HEK293 (cell line): ENCODE data around the gene ERAP2.

Experiments
- BCL11B ChIP-seq: fragments of 450-650 bp; formaldehyde crosslinking; IDR thresholded peaks from 2 replicates; pipeline ENCODE4 v1.5.1; 2016; ENCODE audit warnings: low read depth, missing biosample characterization, missing genetic modification characterization
- HOXA7 ChIP-seq: sonication (generic); formaldehyde crosslinking; IDR thresholded peaks from 2 replicates; pipeline ENCODE4 v1.8.1; 2022; ENCODE audit warnings: missing genetic modification reagents, borderline replicate concordance
- HOXC10 ChIP-seq: sonication (generic); formaldehyde crosslinking; IDR thresholded peaks from 2 replicates; pipeline ENCODE4 v1.8.1; 2023; ENCODE audit warnings: mild to moderate bottlenecking, missing genetic modification reagents
- KLF1 ChIP-seq: fragments of 450-650 bp; formaldehyde crosslinking; IDR thresholded peaks from 2 replicates; pipeline ENCODE4 v1.5.1; 2016; ENCODE audit warnings: missing biosample characterization, missing genetic modification characterization
- OSR2 ChIP-seq: fragments of 450-650 bp; formaldehyde crosslinking; IDR thresholded peaks from 2 replicates; pipeline ENCODE4 v1.5.1; 2016; ENCODE audit warnings: missing biosample characterization, missing genetic modification characterization
- PBX3 ChIP-seq: sonication (generic); formaldehyde crosslinking; IDR thresholded peaks from 2 replicates; pipeline ENCODE4 v1.8.1; 2022; ENCODE audit warnings: mild to moderate bottlenecking, moderate library complexity, missing genetic modification reagents
- SP7 ChIP-seq: fragments of 450-650 bp; formaldehyde crosslinking; IDR thresholded peaks from 2 replicates; pipeline ENCODE4 v1.5.1; 2016; ENCODE audit warnings: missing biosample characterization, missing genetic modification characterization
- ZBTB11 ChIP-seq: fragments of 450-650 bp; formaldehyde crosslinking; conservative IDR thresholded peaks from 2 replicates; pipeline ENCODE4 v1.5.1; 2016; ENCODE audit warnings: low read depth, missing biosample characterization, missing genetic modification characterization
- ZFHX2 ChIP-seq: fragments of 450-650 bp; formaldehyde crosslinking; conservative IDR thresholded peaks from 2 replicates; pipeline ENCODE4 v1.5.1; 2016; ENCODE audit warnings: missing biosample characterization, missing genetic modification characterization
- ZNF10 ChIP-seq: fragments of 450-650 bp; formaldehyde crosslinking; IDR thresholded peaks from 2 replicates; pipeline ENCODE4 v1.5.1; 2017; ENCODE audit warnings: missing biosample characterization, missing genetic modification characterization
- ZNF146 ChIP-seq: fragments of 450-650 bp; formaldehyde crosslinking; IDR thresholded peaks from 2 replicates; pipeline ENCODE4 v1.5.1; 2016; ENCODE audit warnings: missing biosample characterization, missing genetic modification characterization
- ZNF175 ChIP-seq: fragments of 450-650 bp; formaldehyde crosslinking; IDR thresholded peaks from 2 replicates; pipeline ENCODE4 v1.5.1; 2016; ENCODE audit warnings: missing biosample characterization, missing genetic modification characterization
- ZNF214 ChIP-seq: fragments of 450-650 bp; formaldehyde crosslinking; IDR thresholded peaks from 2 replicates; pipeline ENCODE4 v1.5.1; 2017; ENCODE audit warnings: missing biosample characterization, mild to moderate bottlenecking, missing genetic modification characterization, borderline replicate concordance
- ZNF221 ChIP-seq: fragments of 450-650 bp; formaldehyde crosslinking; IDR thresholded peaks from 2 replicates; pipeline ENCODE4 v1.5.1; 2017; ENCODE audit warnings: missing biosample characterization, missing genetic modification characterization, borderline replicate concordance
- ZNF274 ChIP-seq, 2 experiments: fragments of 200-500 bp in 1 of 2; fragments of 450-650 bp in 1 of 2; sonication (Bioruptor generic) in 1 of 2; formaldehyde crosslinking in 1 of 2; IDR thresholded peaks; 2 replicates each; pipeline versions ENCODE4 v1.5.1 to v1.6.1; 2014 to 2016; ENCODE audit warnings: borderline replicate concordance in 1 of 2, inconsistent platforms in 1 of 2, low read length in 1 of 2, missing biosample characterization in 1 of 2, missing genetic modification characterization in 1 of 2
- ZNF404 ChIP-seq: fragments of 450-650 bp; formaldehyde crosslinking; IDR thresholded peaks from 2 replicates; pipeline ENCODE4 v1.5.1; 2017; ENCODE audit warnings: missing biosample characterization, missing genetic modification characterization
- ZNF473 ChIP-seq: fragments of 450-650 bp; formaldehyde crosslinking; IDR thresholded peaks from 2 replicates; pipeline ENCODE4 v1.5.1; 2017; ENCODE audit warnings: missing biosample characterization, missing genetic modification characterization
- ZNF558 ChIP-seq: fragments of 450-650 bp; formaldehyde crosslinking; IDR thresholded peaks from 2 replicates; pipeline ENCODE4 v1.5.1; 2016; ENCODE audit warnings: missing biosample characterization, missing genetic modification characterization
- ZNF596 ChIP-seq: fragments of 450-650 bp; IDR thresholded peaks from 2 replicates; pipeline ENCODE4 v1.5.0; 2018; ENCODE audit warnings: missing biosample characterization, mild to moderate bottlenecking, missing genetic modification characterization, moderate library complexity
- ZSCAN18 ChIP-seq: fragments of 450-650 bp; formaldehyde crosslinking; IDR thresholded peaks from 2 replicates; pipeline ENCODE4 v1.5.1; 2016; ENCODE audit warnings: missing biosample characterization, missing genetic modification characterization
- ZSCAN4 ChIP-seq: fragments of 450-650 bp; formaldehyde crosslinking; IDR thresholded peaks from 2 replicates; pipeline ENCODE4 v1.5.1; 2017; ENCODE audit warnings: missing biosample characterization, missing genetic modification characterization
- TF ChIP-seq, protein P1 (sequence below): fragments of 450-650 bp; formaldehyde crosslinking; IDR thresholded peaks from 2 replicates; pipeline ENCODE4 v1.5.1; 2017; ENCODE audit warnings: missing biosample characterization, missing genetic modification characterization
- TF ChIP-seq, protein P2 (sequence below): fragments of 450-650 bp; formaldehyde crosslinking; IDR thresholded peaks from 2 replicates; pipeline ENCODE4 v1.5.1; 2016; ENCODE audit warnings: missing biosample characterization, missing genetic modification characterization, borderline replicate concordance

Gene ERAP2

DNA sequence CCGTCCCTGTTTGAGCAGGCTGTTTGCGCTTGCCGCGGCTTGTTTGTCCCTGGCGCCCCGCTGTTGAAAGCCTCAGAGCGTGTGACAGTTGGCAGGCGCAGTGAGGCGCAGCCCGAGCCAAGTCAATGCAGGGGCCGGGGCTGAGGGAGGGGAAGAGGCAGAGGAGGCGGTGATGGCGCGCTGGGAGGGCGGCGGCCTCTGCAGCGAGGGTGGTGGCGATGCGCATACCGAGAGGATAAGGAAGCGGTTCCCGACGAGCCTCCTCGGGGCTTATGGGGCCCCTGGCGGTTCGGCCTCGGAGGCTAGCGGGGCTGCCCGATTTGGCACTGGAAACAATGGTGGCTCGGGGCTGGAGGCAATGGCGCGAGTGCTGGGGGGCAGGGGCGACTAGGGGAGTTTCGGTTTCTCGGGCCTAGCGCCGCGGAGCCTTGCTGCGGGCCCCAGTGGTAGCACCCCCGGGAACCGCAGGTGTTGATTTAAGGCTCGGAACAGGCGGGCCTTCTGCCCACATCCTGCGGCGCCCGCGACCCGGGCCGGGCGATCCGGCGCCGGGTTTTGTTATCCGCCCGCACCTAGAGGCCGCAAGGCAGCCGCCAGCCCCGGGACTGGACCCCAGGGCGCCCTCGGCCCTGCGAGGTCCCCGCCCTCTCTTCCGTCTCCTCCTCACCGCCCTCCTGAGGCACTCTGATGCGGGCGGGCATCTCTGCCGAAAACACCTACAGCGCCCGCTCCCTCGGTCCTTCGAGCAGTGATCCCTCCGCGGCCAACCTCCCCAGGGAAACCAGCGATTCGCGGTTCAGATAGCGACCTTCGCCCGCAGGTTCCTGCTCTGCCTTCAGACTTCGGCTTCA lies 58.6 kb downstream of the ERAP2 start (continued):
- TF ChIP-seq ZNF175 (tag by site-specific recombination), result no peak
- peak; percentile 87 for TF ChIP-seq KLF1 (tag by site-specific recombination)
- TF ChIP-seq, protein P1, sequence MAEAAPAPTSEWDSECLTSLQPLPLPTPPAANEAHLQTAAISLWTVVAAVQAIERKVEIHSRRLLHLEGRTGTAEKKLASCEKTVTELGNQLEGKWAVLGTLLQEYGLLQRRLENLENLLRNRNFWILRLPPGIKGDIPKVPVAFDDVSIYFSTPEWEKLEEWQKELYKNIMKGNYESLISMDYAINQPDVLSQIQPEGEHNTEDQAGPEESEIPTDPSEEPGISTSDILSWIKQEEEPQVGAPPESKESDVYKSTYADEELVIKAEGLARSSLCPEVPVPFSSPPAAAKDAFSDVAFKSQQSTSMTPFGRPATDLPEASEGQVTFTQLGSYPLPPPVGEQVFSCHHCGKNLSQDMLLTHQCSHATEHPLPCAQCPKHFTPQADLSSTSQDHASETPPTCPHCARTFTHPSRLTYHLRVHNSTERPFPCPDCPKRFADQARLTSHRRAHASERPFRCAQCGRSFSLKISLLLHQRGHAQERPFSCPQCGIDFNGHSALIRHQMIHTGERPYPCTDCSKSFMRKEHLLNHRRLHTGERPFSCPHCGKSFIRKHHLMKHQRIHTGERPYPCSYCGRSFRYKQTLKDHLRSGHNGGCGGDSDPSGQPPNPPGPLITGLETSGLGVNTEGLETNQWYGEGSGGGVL, result peak; percentile 56
- peak; percentile 99 for TF ChIP-seq BCL11B (tag by site-specific recombination)
- no peak for TF ChIP-seq PBX3 (CRISPR knock-in tag)
- 0 out of 2 replicates have a peak, but pooled peaks have one; percentile 71 for TF ChIP-seq ZSCAN18
- peak; percentile 90 for TF ChIP-seq OSR2 (tag by site-specific recombination)
- TF ChIP-seq HOXA7 (CRISPR knock-in tag), result no peak
- TF ChIP-seq ZNF596, result peak; percentile 88
- TF ChIP-seq ZNF221 (tag by site-specific recombination), result peak; percentile 95; the same call in 1 of the 2 replicates
- TF ChIP-seq ZNF146, result peak; percentile 10; the same call in 1 of the 2 replicates
- TF ChIP-seq HOXC10 (CRISPR knock-in tag), result no peak; the same call in 1 of the 2 replicates
- TF ChIP-seq ZNF473, result no peak
- TF ChIP-seq ZNF404 (tag by site-specific recombination), result no peak
- no peak for TF ChIP-seq ZNF274 (IDR thresholded peaks at IDR 0.05; ENCODE audit: low read length)
- no peak for TF ChIP-seq ZNF274 (tag by site-specific recombination; IDR thresholded peaks at IDR 0.05; ENCODE audit: borderline replicate concordance)
- TF ChIP-seq, protein P2, sequence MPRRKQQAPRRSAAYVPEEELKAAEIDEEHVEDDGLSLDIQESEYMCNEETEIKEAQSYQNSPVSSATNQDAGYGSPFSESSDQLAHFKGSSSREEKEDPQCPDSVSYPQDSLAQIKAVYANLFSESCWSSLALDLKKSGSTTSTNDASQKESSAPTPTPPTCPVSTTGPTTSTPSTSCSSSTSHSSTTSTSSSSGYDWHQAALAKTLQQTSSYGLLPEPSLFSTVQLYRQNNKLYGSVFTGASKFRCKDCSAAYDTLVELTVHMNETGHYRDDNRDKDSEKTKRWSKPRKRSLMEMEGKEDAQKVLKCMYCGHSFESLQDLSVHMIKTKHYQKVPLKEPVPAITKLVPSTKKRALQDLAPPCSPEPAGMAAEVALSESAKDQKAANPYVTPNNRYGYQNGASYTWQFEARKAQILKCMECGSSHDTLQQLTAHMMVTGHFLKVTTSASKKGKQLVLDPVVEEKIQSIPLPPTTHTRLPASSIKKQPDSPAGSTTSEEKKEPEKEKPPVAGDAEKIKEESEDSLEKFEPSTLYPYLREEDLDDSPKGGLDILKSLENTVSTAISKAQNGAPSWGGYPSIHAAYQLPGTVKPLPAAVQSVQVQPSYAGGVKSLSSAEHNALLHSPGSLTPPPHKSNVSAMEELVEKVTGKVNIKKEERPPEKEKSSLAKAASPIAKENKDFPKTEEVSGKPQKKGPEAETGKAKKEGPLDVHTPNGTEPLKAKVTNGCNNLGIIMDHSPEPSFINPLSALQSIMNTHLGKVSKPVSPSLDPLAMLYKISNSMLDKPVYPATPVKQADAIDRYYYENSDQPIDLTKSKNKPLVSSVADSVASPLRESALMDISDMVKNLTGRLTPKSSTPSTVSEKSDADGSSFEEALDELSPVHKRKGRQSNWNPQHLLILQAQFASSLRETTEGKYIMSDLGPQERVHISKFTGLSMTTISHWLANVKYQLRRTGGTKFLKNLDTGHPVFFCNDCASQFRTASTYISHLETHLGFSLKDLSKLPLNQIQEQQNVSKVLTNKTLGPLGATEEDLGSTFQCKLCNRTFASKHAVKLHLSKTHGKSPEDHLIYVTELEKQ, result peak; percentile 47
- TF ChIP-seq ZSCAN4 (tag by site-specific recombination), result peak; percentile 65; the same call in 1 of the 2 replicates
- peak; percentile 51 for TF ChIP-seq ZNF10 (tag by site-specific recombination)
- TF ChIP-seq ZNF558 (tag by site-specific recombination), result 0 out of 2 replicates have a peak, but pooled peaks have one; percentile 20
- no peak for TF ChIP-seq ZNF214 (tag by site-specific recombination)
- TF ChIP-seq ZBTB11, result peak; percentile 81
- TF ChIP-seq SP7 (tag by site-specific recombination), result peak; percentile 92
- TF ChIP-seq ZFHX2 (tag by site-specific recombination), result peak; percentile 91
